Measurements from ENCODE around the gene CR1. TPM values are rescaled to one million over a fixed set of nuclear protein-coding genes. Genes with fewer than 3 reads are reported as not detected.

Gene CR1
- not detected in 2 replicates for total RNA-seq

- intact Hi-C loops (cut with micrococcal nuclease): loop anchor here (5.0 kb wide), 2 partner anchors 514 to 584 kb away; no protein-coding TSS in a partner anchor
- Mint-ChIP-seq H3K4me3 (peak within 1 kb of the TSS; percentile 59), H3K36me3 (ENCODE audit: low read depth) (no peaks in the 10 kb centered on the region), H3K9me3 (no peaks in the 10 kb centered on the region), H3K4me1 (ENCODE audit: low read depth) (peaks cover 12% of the 10 kb centered on the region), H3K27ac (no peak within 1 kb of the TSS), H3K27me3 (ENCODE audit: insufficient read depth) (peaks cover 31% of the 10 kb centered on the region)
- DNase-seq (ENCODE audit: low spot score): no peak
Observed at GRCh38 chr1:207495801-207496792, at the start of gene CR1. Gene CR1 (plus strand): TSS chr1:207496157. CDS start chr1:207496268, 111 bp downstream.

GRCh38 chr1:207453710-207454045 lies 42.3 kb upstream of the CR1 start:
- H3K27me3 Mint-ChIP-seq (ENCODE audit: insufficient read depth): peaks cover 49% of the 10 kb centered on the region
- no peak overlapping the region for H3K27ac Mint-ChIP-seq
- no peaks in the 10 kb centered on the region for H3K9me3 Mint-ChIP-seq
- H3K4me3 Mint-ChIP-seq: peak overlapping the region; percentile 42
- DNase-seq (ENCODE audit: low spot score): no peak
- H3K36me3 Mint-ChIP-seq (ENCODE audit: low read depth): no peaks in the 10 kb centered on the region
- intact Hi-C loops (cut with micrococcal nuclease): loop anchor here (2.0 kb wide), 2 partner anchors 41 to 45 kb away; no protein-coding TSS in a partner anchor
- peaks cover 10% of the 10 kb centered on the region for H3K4me1 Mint-ChIP-seq (ENCODE audit: low read depth)

- no peak for DNase-seq (ENCODE audit: low spot score)
- no peak within 1 kb of the TSS for H3K27ac Mint-ChIP-seq
- peaks cover 49% of the 10 kb centered on the region for H3K27me3 Mint-ChIP-seq (ENCODE audit: insufficient read depth)
- peak within 1 kb of the TSS; percentile 42 for H3K4me3 Mint-ChIP-seq
- no peaks in the 10 kb centered on the region for H3K9me3 Mint-ChIP-seq
- peaks cover 10% of the 10 kb centered on the region for H3K4me1 Mint-ChIP-seq (ENCODE audit: low read depth)
- H3K36me3 Mint-ChIP-seq (ENCODE audit: low read depth): no peaks in the 10 kb centered on the region
- intact Hi-C loops (cut with micrococcal nuclease): loop anchor here (2.0 kb wide), 2 partner anchors 42 to 44 kb away; no protein-coding TSS in a partner anchor
Observed at GRCh38 chr1:207454046-207454964, 41.7 kb upstream of the CR1 start, which contains the start of gene CR2. Gene CR2 (plus strand): TSS chr1:207454328. CDS start chr1:207454419, 91 bp downstream.

- Mint-ChIP-seq H3K4me3 (no peak overlapping the region), H3K4me1 (ENCODE audit: low read depth) (peaks cover 10% of the 10 kb centered on the region), H3K9me3 (no peaks in the 10 kb centered on the region), H3K27me3 (ENCODE audit: insufficient read depth) (peaks cover 43% of the 10 kb centered on the region), H3K27ac (no peak overlapping the region), H3K36me3 (ENCODE audit: low read depth) (no peaks in the 10 kb centered on the region)
- no peak for DNase-seq (ENCODE audit: low spot score)
- intact Hi-C loops (cut with micrococcal nuclease): loop anchor here (2.0 kb wide), 2 partner anchors 42 to 44 kb away; no protein-coding TSS in a partner anchor
Observed at GRCh38 chr1:207455183-207455754, 40.7 kb upstream of the CR1 start.

- intact Hi-C loops (cut with micrococcal nuclease): no loop called here
- Mint-ChIP-seq H3K4me3 (no peak overlapping the region), H3K36me3 (ENCODE audit: low read depth) (no peaks in the 10 kb centered on the region), H3K27me3 (ENCODE audit: insufficient read depth) (peaks cover 16% of the 10 kb centered on the region), H3K4me1 (ENCODE audit: low read depth) (peaks cover 10% of the 10 kb centered on the region), H3K27ac (no peak overlapping the region), H3K9me3 (no peaks in the 10 kb centered on the region)
- no peak for DNase-seq (ENCODE audit: low spot score)
Observed at GRCh38 chr1:207458414-207458813, 37.5 kb upstream of the CR1 start.

- H3K36me3 Mint-ChIP-seq (ENCODE audit: low read depth): no peaks in the 10 kb centered on the region
- H3K27ac Mint-ChIP-seq: no peak overlapping the region
- H3K27me3 Mint-ChIP-seq (ENCODE audit: insufficient read depth): peaks cover 12% of the 10 kb centered on the region
- H3K4me1 Mint-ChIP-seq (ENCODE audit: low read depth): peaks cover 10% of the 10 kb centered on the region
- no peaks in the 10 kb centered on the region for H3K9me3 Mint-ChIP-seq
- no peak for DNase-seq (ENCODE audit: low spot score)
- intact Hi-C loops (cut with micrococcal nuclease): no loop called here
- H3K4me3 Mint-ChIP-seq: no peak overlapping the region
Observed at GRCh38 chr1:207459008-207459407, 36.9 kb upstream of the CR1 start.

GRCh38 chr1:207461649-207462048 lies 34.3 kb upstream of the CR1 start:
- intact Hi-C loops (cut with micrococcal nuclease): no loop called here
- Mint-ChIP-seq H3K27ac (no peak overlapping the region), H3K9me3 (no peaks in the 10 kb centered on the region), H3K4me3 (no peak overlapping the region), H3K27me3 (ENCODE audit: insufficient read depth) (peaks cover 4% of the 10 kb centered on the region), H3K4me1 (ENCODE audit: low read depth) (no peaks in the 10 kb centered on the region), H3K36me3 (ENCODE audit: low read depth) (no peaks in the 10 kb centered on the region)
- DNase-seq (ENCODE audit: low spot score): no peak

GRCh38 chr1:207462535-207462934 lies 33.4 kb upstream of the CR1 start:
- Mint-ChIP-seq H3K36me3 (ENCODE audit: low read depth) (no peaks in the 10 kb centered on the region), H3K4me1 (ENCODE audit: low read depth) (no peaks in the 10 kb centered on the region), H3K9me3 (no peaks in the 10 kb centered on the region), H3K27ac (no peak overlapping the region), H3K27me3 (ENCODE audit: insufficient read depth) (peaks cover 6% of the 10 kb centered on the region), H3K4me3 (no peak overlapping the region)
- no peak for DNase-seq (ENCODE audit: low spot score)
- intact Hi-C loops (cut with micrococcal nuclease): no loop called here

GRCh38 chr1:207463021-207463420 lies 32.9 kb upstream of the CR1 start:
- Mint-ChIP-seq H3K27ac (no peak overlapping the region), H3K36me3 (ENCODE audit: low read depth) (no peaks in the 10 kb centered on the region), H3K4me1 (ENCODE audit: low read depth) (no peaks in the 10 kb centered on the region), H3K27me3 (ENCODE audit: insufficient read depth) (peaks cover 6% of the 10 kb centered on the region), H3K9me3 (no peaks in the 10 kb centered on the region), H3K4me3 (no peak overlapping the region)
- intact Hi-C loops (cut with micrococcal nuclease): no loop called here
- DNase-seq (ENCODE audit: low spot score): no peak

GRCh38 chr1:207463571-207463970 lies 32.4 kb upstream of the CR1 start:
- DNase-seq (ENCODE audit: low spot score): no peak
- Mint-ChIP-seq H3K9me3 (no peaks in the 10 kb centered on the region), H3K36me3 (ENCODE audit: low read depth) (no peaks in the 10 kb centered on the region), H3K4me3 (no peak overlapping the region), H3K27me3 (ENCODE audit: insufficient read depth) (peaks cover 9% of the 10 kb centered on the region), H3K4me1 (ENCODE audit: low read depth) (no peaks in the 10 kb centered on the region), H3K27ac (no peak overlapping the region)
- intact Hi-C loops (cut with micrococcal nuclease): no loop called here

- intact Hi-C loops (cut with micrococcal nuclease): no loop called here
- Mint-ChIP-seq H3K27ac (no peak overlapping the region), H3K27me3 (ENCODE audit: insufficient read depth) (peaks cover 9% of the 10 kb centered on the region), H3K36me3 (ENCODE audit: low read depth) (no peaks in the 10 kb centered on the region), H3K4me1 (ENCODE audit: low read depth) (peaks cover 5% of the 10 kb centered on the region), H3K4me3 (no peak overlapping the region), H3K9me3 (no peaks in the 10 kb centered on the region)
- DNase-seq (ENCODE audit: low spot score): no peak
Observed at GRCh38 chr1:207470927-207471326, 25.0 kb upstream of the CR1 start.

GRCh38 chr1:207474210-207474609 lies 21.7 kb upstream of the CR1 start:
- no peak overlapping the region for H3K4me3 Mint-ChIP-seq
- no peaks in the 10 kb centered on the region for H3K36me3 Mint-ChIP-seq (ENCODE audit: low read depth)
- intact Hi-C loops (cut with micrococcal nuclease): no loop called here
- no peak for DNase-seq (ENCODE audit: low spot score)
- peaks cover 5% of the 10 kb centered on the region for H3K27me3 Mint-ChIP-seq (ENCODE audit: insufficient read depth)
- H3K4me1 Mint-ChIP-seq (ENCODE audit: low read depth): peaks cover 5% of the 10 kb centered on the region
- no peaks in the 10 kb centered on the region for H3K9me3 Mint-ChIP-seq
- no peak overlapping the region for H3K27ac Mint-ChIP-seq
